KMS-11 (cell line): ENCODE data around the gene DDX31.

ENCODE experiments used
- H2AFZ ChIP-seq: fragments of 200-600 bp; sonication (generic); 2 replicates; pipeline ENCODE4 v1.6.1; 2016; ENCODE audit warnings: antibody characterized with exemption, mixed run types, low read depth
- H3K27ac ChIP-seq: fragments of 200-600 bp; sonication (generic); 2 replicates; pipeline ENCODE4 v1.6.1; 2016; ENCODE audit warnings: mild to moderate bottlenecking, mixed run types
- H3K27me3 ChIP-seq: fragments of 200-600 bp; sonication (generic); 2 replicates; pipeline ENCODE4 v1.6.1; 2017; ENCODE audit warnings: mild to moderate bottlenecking, low read depth, mixed run types, moderate library complexity; ENCODE audit not compliant: insufficient read depth
- H3K36me3 ChIP-seq: fragments of 200-600 bp; sonication (generic); 2 replicates; pipeline ENCODE4 v1.6.1; 2017; ENCODE audit warnings: mild to moderate bottlenecking, mixed run types; ENCODE audit not compliant: insufficient read depth
- H3K4me1 ChIP-seq: fragments of 200-600 bp; sonication (generic); 2 replicates; pipeline ENCODE4 v1.6.1; 2016; ENCODE audit warnings: mild to moderate bottlenecking, low read depth, mixed run types; ENCODE audit not compliant: poor library complexity, severe bottlenecking
- H3K4me2 ChIP-seq: fragments of 200-600 bp; sonication (generic); 2 replicates; pipeline ENCODE4 v1.7.0; 2016; ENCODE audit warnings: mild to moderate bottlenecking, mixed run types
- H3K4me3 ChIP-seq: fragments of 200-600 bp; sonication (generic); IDR thresholded peaks from 2 replicates; pipeline ENCODE4 v1.6.1; 2017; ENCODE audit warnings: low read depth, low read length, mixed read lengths; ENCODE audit not compliant: insufficient read depth
- H3K79me2 ChIP-seq: fragments of 200-600 bp; sonication (generic); 2 replicates; pipeline ENCODE4 v1.6.1; 2016; ENCODE audit warnings: low read depth, mixed run types; ENCODE audit not compliant: insufficient read depth
- H3K9ac ChIP-seq: fragments of 200-600 bp; sonication (generic); 2 replicates; pipeline ENCODE4 v1.6.1; 2016; ENCODE audit warnings: mild to moderate bottlenecking, mixed run types
- H4K20me1 ChIP-seq: fragments of 200-600 bp; sonication (generic); 2 replicates; pipeline ENCODE4 v1.6.1; 2016; ENCODE audit warnings: mild to moderate bottlenecking, mixed run types; ENCODE audit not compliant: insufficient read depth
- CTCF ChIP-seq: fragments of 200-600 bp; sonication (generic); conservative IDR thresholded peaks from 2 replicates; pipeline ENCODE4 v1.6.1; 2017; ENCODE audit warnings: low read depth, mild to moderate bottlenecking, antibody characterized with exemption, low read length, moderate library complexity, mixed read lengths

Gene DDX31

DNA sequence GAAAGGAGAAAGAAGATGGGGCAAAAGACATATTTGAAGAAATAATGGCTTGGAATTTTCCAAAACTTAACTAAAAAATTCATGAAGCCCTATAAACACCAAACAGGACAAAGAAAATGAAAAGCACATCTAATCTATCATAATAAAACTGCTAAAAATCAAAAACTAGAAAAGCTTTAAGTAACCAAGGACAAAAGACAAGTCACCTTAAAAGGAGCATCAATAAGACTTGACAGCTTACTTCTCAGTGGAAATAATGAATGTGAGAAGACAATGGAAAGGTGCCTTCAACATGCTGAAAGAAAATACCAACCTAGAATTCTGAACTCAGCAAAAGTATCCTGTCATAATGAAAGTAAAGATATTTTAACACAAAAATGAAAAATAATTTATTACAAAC, 27.4 kb upstream of the DDX31 start:
- TF ChIP-seq CTCF, result no peak
- no peaks in the 10 kb centered on the region for H3K4me1 ChIP-seq
- H2AFZ ChIP-seq, result no peak overlapping the region
- no peaks in the 10 kb centered on the region for H3K27me3 ChIP-seq
- H3K9ac ChIP-seq, result no peak overlapping the region
- H3K36me3 ChIP-seq, result no peaks in the 10 kb centered on the region; the same call in 1 of the 2 replicates
- no peak overlapping the region for H3K27ac ChIP-seq
- no peaks in the 10 kb centered on the region for H3K79me2 ChIP-seq
- no peaks in the 10 kb centered on the region for H4K20me1 ChIP-seq
- no peak overlapping the region for H3K4me3 ChIP-seq
- no peak overlapping the region for H3K4me2 ChIP-seq

- no peak overlapping the region for H3K9ac ChIP-seq
- H3K4me1 ChIP-seq, result no peaks in the 10 kb centered on the region
- peaks cover 6% of the 10 kb centered on the region for H3K36me3 ChIP-seq
- H4K20me1 ChIP-seq, result no peaks in the 10 kb centered on the region
- H3K27me3 ChIP-seq, result no peaks in the 10 kb centered on the region
- no peak overlapping the region for H3K27ac ChIP-seq
- H3K4me2 ChIP-seq, result no peak overlapping the region
- no peak overlapping the region for H3K4me3 ChIP-seq
- no peaks in the 10 kb centered on the region for H3K79me2 ChIP-seq
- TF ChIP-seq CTCF, result no peak
- H2AFZ ChIP-seq, result no peak overlapping the region
Measured at GRCh38 chr9:132694144-132694543, 24.4 kb upstream of the DDX31 start.

GRCh38 chr9:132690696-132691095, 20.9 kb upstream of the DDX31 start:
- peaks cover 6% of the 10 kb centered on the region; the same call in 1 of the 2 replicates for H3K79me2 ChIP-seq
- TF ChIP-seq CTCF, result no peak
- no peaks in the 10 kb centered on the region for H3K4me1 ChIP-seq
- H3K27me3 ChIP-seq, result no peaks in the 10 kb centered on the region
- peaks cover 18% of the 10 kb centered on the region; the same call in 1 of the 2 replicates for H3K36me3 ChIP-seq
- H3K4me2 ChIP-seq, result no peak overlapping the region
- H3K9ac ChIP-seq, result no peak overlapping the region
- no peaks in the 10 kb centered on the region; the same call in 1 of the 2 replicates for H4K20me1 ChIP-seq
- no peak overlapping the region for H2AFZ ChIP-seq
- H3K27ac ChIP-seq, result no peak overlapping the region
- no peak overlapping the region for H3K4me3 ChIP-seq

GRCh38 chr9:132683873-132684272, 14.1 kb upstream of the DDX31 start:
- H3K27ac ChIP-seq, result no peak overlapping the region
- peaks cover 54% of the 10 kb centered on the region for H3K79me2 ChIP-seq
- H3K36me3 ChIP-seq, result peaks cover 19% of the 10 kb centered on the region; the same call in 1 of the 2 replicates
- H3K4me1 ChIP-seq, result peaks cover 13% of the 10 kb centered on the region
- no peak overlapping the region for H3K4me3 ChIP-seq
- H3K4me2 ChIP-seq, result no peak overlapping the region
- no peaks in the 10 kb centered on the region for H3K27me3 ChIP-seq
- no peak overlapping the region for H2AFZ ChIP-seq
- H3K9ac ChIP-seq, result no peak overlapping the region
- peaks cover 10% of the 10 kb centered on the region; the same call in 1 of the 2 replicates for H4K20me1 ChIP-seq
- no peak for TF ChIP-seq CTCF
